Activated T-helper 17 cell treated with anti-CD3 and anti-CD28 coated beads, Interleukin-2, amount 50 U/mL, for 72 hours (primary cell): ENCODE measurements around the gene SPATA2. TPM values are rescaled to one million over a fixed set of nuclear protein-coding genes. Genes with fewer than 3 reads are reported as not detected.

Experiments
- ATAC-seq: fragments of 150-1000 bp; cut with Tn5 transposase; replicated peaks from 2 replicates; pipeline ENCODE4 v1.10.0; 2021; ENCODE audit warnings: mild to moderate bottlenecking, moderate library complexity
- H3K27ac Mint-ChIP-seq: one replicate; pipeline ENCODE4 v1.8.0; 2022; ENCODE audit warnings: mixed read lengths
- H3K27me3 Mint-ChIP-seq: one replicate; pipeline ENCODE4 v1.8.0; 2022; ENCODE audit warnings: mixed read lengths
- H3K36me3 Mint-ChIP-seq: one replicate; pipeline ENCODE4 v1.8.0; 2022; ENCODE audit warnings: low read depth, mild to moderate bottlenecking, mixed read lengths
- H3K4me1 Mint-ChIP-seq: one replicate; pipeline ENCODE4 v1.8.0; 2022; ENCODE audit warnings: mixed read lengths
- H3K4me3 Mint-ChIP-seq: one replicate; pipeline ENCODE4 v1.8.0; 2022; ENCODE audit warnings: mild to moderate bottlenecking, mixed read lengths
- H3K9me3 Mint-ChIP-seq: one replicate; pipeline ENCODE4 v1.8.0; 2022; ENCODE audit warnings: mixed read lengths
- total RNA-seq, 2 donors: library from RNA; stranded (reverse); gene quantifications; one replicate each; pipeline ENCODE4 v1.2.3, GENCODE V29; 2022

Gene SPATA2
- total RNA-seq, 2 donors from 2014 or later, result 5.5 to 10.3 TPM

- Mint-ChIP-seq H3K27ac (no peak overlapping the region), H3K27me3 (no peaks in the 10 kb centered on the region), H3K36me3 (peaks cover 97% of the 10 kb centered on the region), H3K9me3 (no peaks in the 10 kb centered on the region), H3K4me3 (no peak overlapping the region), H3K4me1 (peaks cover 39% of the 10 kb centered on the region)
- no peak for ATAC-seq
Measured at GRCh38 chr20:49941456-49941855, 26.1 kb upstream of the SPATA2 start.

GRCh38 chr20:49938173-49939163, 23.1 kb upstream of the SPATA2 start:
- peaks cover 36% of the 10 kb centered on the region for H3K4me1 Mint-ChIP-seq
- H3K4me3 Mint-ChIP-seq, result peak overlapping the region; percentile 97
- H3K9me3 Mint-ChIP-seq, result no peaks in the 10 kb centered on the region
- no peaks in the 10 kb centered on the region for H3K27me3 Mint-ChIP-seq
- peaks cover 67% of the 10 kb centered on the region for H3K36me3 Mint-ChIP-seq
- H3K27ac Mint-ChIP-seq, result peak overlapping the region; percentile 46
- no peak for ATAC-seq

GRCh38 chr20:49937027-49937929, 21.9 kb upstream of the SPATA2 start:
- no peaks in the 10 kb centered on the region for H3K27me3 Mint-ChIP-seq
- H3K9me3 Mint-ChIP-seq, result no peaks in the 10 kb centered on the region
- peak overlapping the region; percentile 91 for H3K27ac Mint-ChIP-seq
- peak; percentile 18 for ATAC-seq
- peaks cover 36% of the 10 kb centered on the region for H3K4me1 Mint-ChIP-seq
- H3K36me3 Mint-ChIP-seq, result peaks cover 55% of the 10 kb centered on the region
- peak overlapping the region; percentile 97 for H3K4me3 Mint-ChIP-seq

GRCh38 chr20:49936153-49937026, 21.1 kb upstream of the SPATA2 start, which contains the start of gene RNF114:
TSS of gene RNF114 (plus strand) at chr20:49936397. CDS start at chr20:49936413, 16 bp downstream.
- Mint-ChIP-seq H3K9me3 (no peaks in the 10 kb centered on the region), H3K27ac (peak within 1 kb of the TSS; percentile 91), H3K27me3 (no peaks in the 10 kb centered on the region), H3K36me3 (peaks cover 47% of the 10 kb centered on the region), H3K4me1 (peaks cover 33% of the 10 kb centered on the region), H3K4me3 (peak within 1 kb of the TSS; percentile 97)
- peak; percentile 95 for ATAC-seq

- Mint-ChIP-seq H3K36me3 (peaks cover 40% of the 10 kb centered on the region), H3K4me3 (peak overlapping the region; percentile 97), H3K27me3 (peaks cover under 1% of the 10 kb centered on the region), H3K27ac (no peak overlapping the region), H3K9me3 (no peaks in the 10 kb centered on the region), H3K4me1 (peaks cover 28% of the 10 kb centered on the region)
- ATAC-seq, result peak; percentile 8
Measured at GRCh38 chr20:49935746-49936152, 20.4 kb upstream of the SPATA2 start.

- ATAC-seq, result no peak
- Mint-ChIP-seq H3K27me3 (peaks cover 3% of the 10 kb centered on the region), H3K9me3 (no peaks in the 10 kb centered on the region), H3K36me3 (no peaks in the 10 kb centered on the region), H3K4me3 (no peak overlapping the region), H3K27ac (no peak overlapping the region), H3K4me1 (peaks cover 3% of the 10 kb centered on the region)
Measured at GRCh38 chr20:49929142-49929494, 13.8 kb upstream of the SPATA2 start.

- peaks cover 4% of the 10 kb centered on the region for H3K27me3 Mint-ChIP-seq
- H3K27ac Mint-ChIP-seq, result peak overlapping the region; percentile 14
- H3K4me3 Mint-ChIP-seq, result no peak overlapping the region
- H3K9me3 Mint-ChIP-seq, result no peaks in the 10 kb centered on the region
- peak; percentile 85 for ATAC-seq
- H3K4me1 Mint-ChIP-seq, result peaks cover 3% of the 10 kb centered on the region
- H3K36me3 Mint-ChIP-seq, result no peaks in the 10 kb centered on the region
Measured at GRCh38 chr20:49928411-49929141, 13.2 kb upstream of the SPATA2 start.

GRCh38 chr20:49925901-49926454, 10.6 kb upstream of the SPATA2 start:
- H3K27me3 Mint-ChIP-seq, result peaks cover 6% of the 10 kb centered on the region
- no peak for ATAC-seq
- H3K36me3 Mint-ChIP-seq, result no peaks in the 10 kb centered on the region
- no peak overlapping the region for H3K4me3 Mint-ChIP-seq
- no peaks in the 10 kb centered on the region for H3K9me3 Mint-ChIP-seq
- peaks cover 3% of the 10 kb centered on the region for H3K4me1 Mint-ChIP-seq
- no peak overlapping the region for H3K27ac Mint-ChIP-seq

GRCh38 chr20:49924247-49924646, 8.9 kb upstream of the SPATA2 start:
- Mint-ChIP-seq H3K4me1 (peaks cover 3% of the 10 kb centered on the region), H3K9me3 (no peaks in the 10 kb centered on the region), H3K4me3 (no peak overlapping the region), H3K36me3 (no peaks in the 10 kb centered on the region), H3K27me3 (peaks cover 3% of the 10 kb centered on the region), H3K27ac (no peak overlapping the region)
- no peak for ATAC-seq

- Mint-ChIP-seq H3K27me3 (peaks cover 3% of the 10 kb centered on the region), H3K4me1 (peaks cover 8% of the 10 kb centered on the region), H3K4me3 (no peak overlapping the region), H3K9me3 (no peaks in the 10 kb centered on the region), H3K27ac (no peak overlapping the region), H3K36me3 (no peaks in the 10 kb centered on the region)
- no peak for ATAC-seq
Measured at GRCh38 chr20:49919461-49919860, 4.1 kb upstream of the SPATA2 start.

GRCh38 chr20:49919009-49919408, 3.7 kb upstream of the SPATA2 start:
- Mint-ChIP-seq H3K9me3 (no peaks in the 10 kb centered on the region), H3K27ac (no peak overlapping the region)

GRCh38 chr20:49918446-49918845, 3.1 kb upstream of the SPATA2 start:
- Mint-ChIP-seq H3K9me3 (no peaks in the 10 kb centered on the region), H3K4me3 (no peak overlapping the region), H3K27ac (no peak overlapping the region), H3K36me3 (no peaks in the 10 kb centered on the region), H3K4me1 (peaks cover 8% of the 10 kb centered on the region), H3K27me3 (peaks cover under 1% of the 10 kb centered on the region)
- no peak for ATAC-seq

More at GRCh38 chr20:49919009-49919408, 3.7 kb upstream of the SPATA2 start:
- no peaks in the 10 kb centered on the region for H3K36me3 Mint-ChIP-seq
- peaks cover 3% of the 10 kb centered on the region for H3K27me3 Mint-ChIP-seq
- peaks cover 8% of the 10 kb centered on the region for H3K4me1 Mint-ChIP-seq
- H3K4me3 Mint-ChIP-seq, result no peak overlapping the region
- no peak for ATAC-seq
